ACC112 (cell line): ENCODE results near the gene NRXN2.
"Not testable (repeated sequence)": the region's sequence is repeated elsewhere in the genome, so short reads cannot be mapped to it uniquely, and the experiment has no call there.

ENCODE experiments used
- H2AFZ ChIP-seq: fragments of 200-600 bp; sonication (generic); one replicate; pipeline ENCODE4 v1.6.0; 2017; ENCODE audit warnings: antibody characterized with exemption, low read length; ENCODE audit not compliant: unreplicated experiment
- H3K27ac ChIP-seq: fragments of 200-600 bp; sonication (generic); 2 replicates; pipeline ENCODE4 v1.5.1; 2014; ENCODE audit warnings: low read depth, mild to moderate bottlenecking, antibody characterized with exemption, low read length, moderate library complexity
- H3K27me3 ChIP-seq: fragments of 200-600 bp; sonication (generic); 2 replicates; pipeline ENCODE4 v1.6.1; 2014; ENCODE audit warnings: mild to moderate bottlenecking, antibody characterized with exemption, low read length, moderate library complexity, mixed read lengths; ENCODE audit not compliant: insufficient read depth
- H3K36me3 ChIP-seq: fragments of 200-600 bp; sonication (generic); 2 replicates; pipeline ENCODE4 v1.6.1; 2016; ENCODE audit warnings: mild to moderate bottlenecking, antibody characterized with exemption, low read length, moderate library complexity, mixed read lengths; ENCODE audit not compliant: insufficient read depth
- H3K4me1 ChIP-seq: fragments of 200-600 bp; sonication (generic); one replicate; pipeline ENCODE4 v1.6.1; 2016; ENCODE audit warnings: low read length, mixed read lengths; ENCODE audit not compliant: insufficient read depth, unreplicated experiment, control insufficient read depth
- H3K4me3 ChIP-seq: fragments of 200-600 bp; sonication (generic); 2 replicates; pipeline ENCODE4 v1.5.1; 2014; ENCODE audit warnings: mild to moderate bottlenecking, low read depth, low read length
- H3K79me2 ChIP-seq: fragments of 200-600 bp; sonication (generic); one replicate; pipeline ENCODE4 v1.6.0; 2016; ENCODE audit warnings: low read length; ENCODE audit not compliant: control insufficient read depth, unreplicated experiment, insufficient read depth

Gene NRXN2

GRCh38 chr11:64711138-64711955 lies 11.7 kb downstream of the NRXN2 start:
- Histone ChIP-seq H3K27ac (no peak overlapping the region), H3K79me2 (no peaks in the 10 kb centered on the region), H3K4me3 (no peak overlapping the region), H2AFZ (no peak overlapping the region), H3K4me1 (peaks cover 12% of the 10 kb centered on the region), H3K36me3 (no peaks in the 10 kb centered on the region), H3K27me3 (peaks cover 57% of the 10 kb centered on the region)

- Histone ChIP-seq H3K27ac (no peak overlapping the region), H3K4me3 (no peak overlapping the region), H3K79me2 (no peaks in the 10 kb centered on the region), H3K27me3 (peaks cover 53% of the 10 kb centered on the region), H2AFZ (no peak overlapping the region), H3K36me3 (no peaks in the 10 kb centered on the region), H3K4me1 (peaks cover 12% of the 10 kb centered on the region)
These were observed 12.4 kb downstream of the NRXN2 start for GRCh38 chr11:64710418-64711137.

- H3K27ac ChIP-seq, result no peak overlapping the region
These were observed 17.5 kb downstream of the NRXN2 start for GRCh38 chr11:64705501-64705900.

GRCh38 chr11:64703048-64703447 lies 19.9 kb downstream of the NRXN2 start:
- Histone ChIP-seq H3K27me3 (peaks cover 50% of the 10 kb centered on the region), H3K79me2 (no peaks in the 10 kb centered on the region), H3K36me3 (no peaks in the 10 kb centered on the region), H2AFZ (no peak overlapping the region), H3K4me3 (no peak overlapping the region), H3K27ac (no peak overlapping the region), H3K4me1 (no peaks in the 10 kb centered on the region)

More at GRCh38 chr11:64705501-64705900, 17.5 kb downstream of the NRXN2 start:
- Histone ChIP-seq H3K36me3 (no peaks in the 10 kb centered on the region), H2AFZ (no peak overlapping the region), H3K79me2 (no peaks in the 10 kb centered on the region), H3K4me3 (no peak overlapping the region), H3K27me3 (peaks cover 47% of the 10 kb centered on the region), H3K4me1 (peaks cover 6% of the 10 kb centered on the region)

- H3K4me1 ChIP-seq, H2AFZ ChIP-seq, H3K27ac ChIP-seq, H3K79me2 ChIP-seq, H3K36me3 ChIP-seq, H3K4me3 ChIP-seq: not testable (repeated sequence)
- peaks cover 52% of the 10 kb centered on the region for H3K27me3 ChIP-seq
These were observed 21.0 kb downstream of the NRXN2 start for GRCh38 chr11:64701956-64702355.

- Histone ChIP-seq H3K36me3 (no peaks in the 10 kb centered on the region), H3K27ac (no peak overlapping the region), H3K4me3 (no peak overlapping the region), H3K27me3 (peaks cover 55% of the 10 kb centered on the region), H3K4me1 (no peaks in the 10 kb centered on the region), H2AFZ (no peak overlapping the region), H3K79me2 (no peaks in the 10 kb centered on the region)
These were observed 24.6 kb downstream of the NRXN2 start for GRCh38 chr11:64698427-64698826.

- no peak overlapping the region for H3K4me3 ChIP-seq
These were observed 25.2 kb downstream of the NRXN2 start for GRCh38 chr11:64697663-64698375.

GRCh38 chr11:64696045-64696444 lies 27.0 kb downstream of the NRXN2 start:
- H3K27ac ChIP-seq, result no peak overlapping the region
- no peaks in the 10 kb centered on the region for H3K79me2 ChIP-seq
- H2AFZ ChIP-seq, result no peak overlapping the region
- no peak overlapping the region for H3K4me3 ChIP-seq
- H3K4me1 ChIP-seq, result no peaks in the 10 kb centered on the region
- H3K36me3 ChIP-seq, result no peaks in the 10 kb centered on the region
- H3K27me3 ChIP-seq, result peaks cover 69% of the 10 kb centered on the region

More at GRCh38 chr11:64697663-64698375, 25.2 kb downstream of the NRXN2 start:
- Histone ChIP-seq H3K27ac (no peak overlapping the region), H3K79me2 (no peaks in the 10 kb centered on the region), H3K27me3 (peaks cover 55% of the 10 kb centered on the region), H3K4me1 (no peaks in the 10 kb centered on the region), H2AFZ (no peak overlapping the region), H3K36me3 (no peaks in the 10 kb centered on the region)

GRCh38 chr11:64695548-64695947 lies 27.4 kb downstream of the NRXN2 start:
- Histone ChIP-seq H3K4me3 (no peak overlapping the region), H3K27me3 (peaks cover 68% of the 10 kb centered on the region), H3K27ac (no peak overlapping the region), H3K4me1 (no peaks in the 10 kb centered on the region), H3K79me2 (no peaks in the 10 kb centered on the region), H3K36me3 (no peaks in the 10 kb centered on the region), H2AFZ (no peak overlapping the region)

- Histone ChIP-seq H3K27me3 (peaks cover 68% of the 10 kb centered on the region), H3K79me2 (no peaks in the 10 kb centered on the region), H2AFZ (no peak overlapping the region), H3K4me3 (no peak overlapping the region), H3K36me3 (no peaks in the 10 kb centered on the region), H3K4me1 (no peaks in the 10 kb centered on the region), H3K27ac (no peak overlapping the region)
These were observed 28.1 kb downstream of the NRXN2 start for GRCh38 chr11:64694821-64695365.
